ENCODE results near the gene SOD2.

DNA sequence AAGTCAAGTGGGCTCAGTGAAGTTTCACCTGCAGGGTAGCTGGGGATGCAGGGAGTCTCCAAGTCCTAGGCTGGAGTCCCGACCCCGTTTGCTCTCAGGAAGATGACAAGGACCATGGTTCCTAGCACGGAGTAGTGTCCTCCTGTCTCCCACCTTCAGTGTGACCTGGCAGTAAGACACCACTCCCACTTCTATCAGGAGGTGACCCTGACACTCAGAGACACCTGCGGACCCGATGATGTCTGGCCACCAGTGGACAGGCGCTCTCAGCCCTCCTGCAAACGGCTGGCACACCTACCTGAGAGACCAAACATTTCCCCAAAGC lies 1.1 kb downstream of the SOD2 start:
- TF ChIP-seq SETDB1 (IDR thresholded peaks at IDR 0.05; ENCODE audit: insufficient read length, low read length), result no peak
- TF ChIP-seq, protein P1, sequence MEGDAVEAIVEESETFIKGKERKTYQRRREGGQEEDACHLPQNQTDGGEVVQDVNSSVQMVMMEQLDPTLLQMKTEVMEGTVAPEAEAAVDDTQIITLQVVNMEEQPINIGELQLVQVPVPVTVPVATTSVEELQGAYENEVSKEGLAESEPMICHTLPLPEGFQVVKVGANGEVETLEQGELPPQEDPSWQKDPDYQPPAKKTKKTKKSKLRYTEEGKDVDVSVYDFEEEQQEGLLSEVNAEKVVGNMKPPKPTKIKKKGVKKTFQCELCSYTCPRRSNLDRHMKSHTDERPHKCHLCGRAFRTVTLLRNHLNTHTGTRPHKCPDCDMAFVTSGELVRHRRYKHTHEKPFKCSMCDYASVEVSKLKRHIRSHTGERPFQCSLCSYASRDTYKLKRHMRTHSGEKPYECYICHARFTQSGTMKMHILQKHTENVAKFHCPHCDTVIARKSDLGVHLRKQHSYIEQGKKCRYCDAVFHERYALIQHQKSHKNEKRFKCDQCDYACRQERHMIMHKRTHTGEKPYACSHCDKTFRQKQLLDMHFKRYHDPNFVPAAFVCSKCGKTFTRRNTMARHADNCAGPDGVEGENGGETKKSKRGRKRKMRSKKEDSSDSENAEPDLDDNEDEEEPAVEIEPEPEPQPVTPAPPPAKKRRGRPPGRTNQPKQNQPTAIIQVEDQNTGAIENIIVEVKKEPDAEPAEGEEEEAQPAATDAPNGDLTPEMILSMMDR (tag by site-specific recombination; IDR thresholded peaks at IDR 0.05), result no peak
- no peak for TF ChIP-seq KLF16 (tag by site-specific recombination; IDR thresholded peaks at IDR 0.05)
- TF ChIP-seq ZNF571 (tag by site-specific recombination; IDR thresholded peaks at IDR 0.05), result no peak
- TF ChIP-seq ATF2 (tag by site-specific recombination; IDR thresholded peaks at IDR 0.05; ENCODE audit: low read depth), result no peak
- TF ChIP-seq, protein P2, sequence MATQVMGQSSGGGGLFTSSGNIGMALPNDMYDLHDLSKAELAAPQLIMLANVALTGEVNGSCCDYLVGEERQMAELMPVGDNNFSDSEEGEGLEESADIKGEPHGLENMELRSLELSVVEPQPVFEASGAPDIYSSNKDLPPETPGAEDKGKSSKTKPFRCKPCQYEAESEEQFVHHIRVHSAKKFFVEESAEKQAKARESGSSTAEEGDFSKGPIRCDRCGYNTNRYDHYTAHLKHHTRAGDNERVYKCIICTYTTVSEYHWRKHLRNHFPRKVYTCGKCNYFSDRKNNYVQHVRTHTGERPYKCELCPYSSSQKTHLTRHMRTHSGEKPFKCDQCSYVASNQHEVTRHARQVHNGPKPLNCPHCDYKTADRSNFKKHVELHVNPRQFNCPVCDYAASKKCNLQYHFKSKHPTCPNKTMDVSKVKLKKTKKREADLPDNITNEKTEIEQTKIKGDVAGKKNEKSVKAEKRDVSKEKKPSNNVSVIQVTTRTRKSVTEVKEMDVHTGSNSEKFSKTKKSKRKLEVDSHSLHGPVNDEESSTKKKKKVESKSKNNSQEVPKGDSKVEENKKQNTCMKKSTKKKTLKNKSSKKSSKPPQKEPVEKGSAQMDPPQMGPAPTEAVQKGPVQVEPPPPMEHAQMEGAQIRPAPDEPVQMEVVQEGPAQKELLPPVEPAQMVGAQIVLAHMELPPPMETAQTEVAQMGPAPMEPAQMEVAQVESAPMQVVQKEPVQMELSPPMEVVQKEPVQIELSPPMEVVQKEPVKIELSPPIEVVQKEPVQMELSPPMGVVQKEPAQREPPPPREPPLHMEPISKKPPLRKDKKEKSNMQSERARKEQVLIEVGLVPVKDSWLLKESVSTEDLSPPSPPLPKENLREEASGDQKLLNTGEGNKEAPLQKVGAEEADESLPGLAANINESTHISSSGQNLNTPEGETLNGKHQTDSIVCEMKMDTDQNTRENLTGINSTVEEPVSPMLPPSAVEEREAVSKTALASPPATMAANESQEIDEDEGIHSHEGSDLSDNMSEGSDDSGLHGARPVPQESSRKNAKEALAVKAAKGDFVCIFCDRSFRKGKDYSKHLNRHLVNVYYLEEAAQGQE (tag by site-specific recombination; IDR thresholded peaks at IDR 0.05), result no peak
